GM18909 (cell line): ENCODE results near the gene CCDC15.
A peak's percentile ranks its signal among the peaks of the same experiment; 100 is the strongest.
"Not testable (repeated sequence)": the region's sequence is repeated elsewhere in the genome, so short reads cannot be mapped to it uniquely, and the experiment has no call there.

ENCODE experiments used
- ATAC-seq: cut with Tn5 transposase; IDR thresholded peaks from one replicate; pipeline ENCODE4 v1.9.1; 2021; ENCODE audit warnings: mild to moderate bottlenecking; ENCODE audit not compliant: unreplicated experiment, poor library complexity

Gene CCDC15

DNA sequence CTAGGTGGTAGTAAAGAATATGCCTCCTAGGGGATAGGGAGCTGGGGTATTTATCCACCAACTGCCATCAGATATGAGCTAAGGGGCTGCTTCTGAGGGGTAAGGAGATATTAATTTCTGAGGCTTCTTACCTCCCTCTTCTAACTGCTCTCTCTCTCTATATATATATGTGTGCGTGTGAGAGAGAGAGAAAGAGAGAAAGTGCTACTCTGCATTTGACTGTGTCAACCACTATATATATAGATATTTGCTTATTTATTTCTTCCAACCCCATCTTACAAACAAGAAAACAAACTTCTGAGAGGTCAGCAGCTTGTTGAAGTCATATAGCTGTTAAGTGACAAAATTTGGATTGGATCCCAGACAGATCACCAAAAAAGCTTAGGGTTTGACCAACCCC lies 12.3 kb upstream of the CCDC15 start:
- ATAC-seq: no peak

DNA sequence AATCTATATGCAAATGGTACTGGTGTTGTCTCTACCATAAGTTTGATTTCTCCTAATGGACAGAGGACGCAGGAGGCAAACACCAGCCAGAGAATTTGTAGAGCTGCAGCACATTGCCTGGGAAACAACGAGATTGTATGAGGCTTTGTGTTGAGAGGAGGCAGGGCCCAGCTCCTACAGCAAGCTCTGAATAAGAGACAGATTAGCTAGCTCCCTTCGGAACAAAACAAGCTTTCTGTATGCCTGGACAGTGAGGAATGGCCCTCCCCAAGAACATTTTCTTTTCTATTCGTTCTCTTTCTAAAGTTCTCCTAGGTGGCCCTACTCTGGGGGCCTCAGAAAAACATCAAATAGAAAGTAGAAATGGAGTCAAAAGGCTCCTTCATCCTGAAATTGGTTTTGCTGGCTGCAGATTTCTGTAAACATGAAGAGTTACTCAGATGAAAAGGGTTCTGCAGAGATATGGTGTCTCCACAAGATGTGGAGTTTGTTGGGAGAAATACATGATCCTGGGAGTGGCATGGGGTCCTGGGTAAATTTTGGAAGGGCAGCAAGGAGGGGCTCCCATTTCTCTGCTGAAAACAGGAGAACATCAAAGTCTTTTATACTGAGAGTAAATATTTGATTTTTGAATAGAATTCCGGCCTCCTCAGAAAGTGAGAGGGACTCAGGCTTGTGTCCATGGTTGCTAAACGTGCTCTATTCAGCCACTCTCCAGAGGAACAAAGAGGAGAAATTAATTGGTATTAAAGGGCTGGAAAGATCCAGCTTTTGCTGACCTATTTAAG lies 11.3 kb upstream of the CCDC15 start:
- no peak for ATAC-seq

DNA sequence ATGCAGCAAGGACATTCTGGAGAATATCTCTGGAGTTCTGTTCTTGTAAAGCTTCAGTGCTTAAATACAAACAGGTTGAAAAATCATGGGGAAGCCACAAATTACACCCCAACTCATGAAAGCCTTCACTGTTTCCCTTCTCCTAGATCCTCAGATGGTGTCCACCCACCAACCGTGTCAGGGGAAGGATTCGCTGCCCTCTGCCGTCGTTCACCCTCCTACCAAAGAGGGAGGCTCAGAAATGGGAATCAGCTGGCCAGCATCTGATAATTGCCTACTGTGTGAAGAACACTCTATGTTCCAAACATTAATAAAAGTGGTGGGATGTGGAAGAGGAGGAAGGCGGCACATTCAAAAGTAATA lies 10.8 kb upstream of the CCDC15 start:
- no peak for ATAC-seq

DNA sequence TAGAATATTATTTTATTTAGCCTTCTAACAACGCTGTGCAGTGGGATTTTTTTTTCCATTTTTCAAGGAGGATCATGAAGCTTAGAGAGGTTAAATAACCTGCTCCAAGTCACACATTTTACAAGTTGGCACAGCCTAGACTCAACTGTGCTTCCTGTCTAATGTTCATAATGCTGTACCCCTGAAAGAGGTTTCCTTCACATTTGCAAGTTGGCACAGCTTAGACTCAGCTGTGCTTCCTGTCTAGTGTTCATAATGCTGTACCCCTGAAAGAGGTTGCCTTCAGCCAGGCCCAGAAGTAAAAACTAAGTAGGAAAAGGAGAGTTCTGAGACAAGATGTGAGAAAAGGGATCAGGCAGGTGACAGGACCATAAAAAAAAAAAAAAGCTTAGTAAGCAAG lies 10.3 kb upstream of the CCDC15 start:
- ATAC-seq: no peak

DNA sequence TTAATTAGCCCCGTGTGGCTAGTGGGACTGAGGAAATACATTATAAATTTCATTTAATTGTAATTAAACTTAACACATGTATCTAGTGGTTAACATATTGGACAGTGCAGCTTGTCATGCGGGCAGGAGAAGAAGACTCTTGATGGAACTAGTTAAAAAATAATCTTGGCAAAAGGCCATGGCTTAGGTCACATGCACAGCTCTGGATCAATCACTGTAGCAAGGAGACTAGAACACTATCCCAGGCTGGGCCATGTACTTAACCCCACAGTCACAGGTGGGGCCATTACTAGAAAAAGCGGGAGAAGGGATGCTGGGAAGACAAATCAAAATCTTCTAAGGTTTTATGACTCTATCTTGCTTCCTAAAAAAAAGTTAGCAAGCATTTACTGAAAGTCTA lies 9.4 kb upstream of the CCDC15 start:
- no peak for ATAC-seq

DNA sequence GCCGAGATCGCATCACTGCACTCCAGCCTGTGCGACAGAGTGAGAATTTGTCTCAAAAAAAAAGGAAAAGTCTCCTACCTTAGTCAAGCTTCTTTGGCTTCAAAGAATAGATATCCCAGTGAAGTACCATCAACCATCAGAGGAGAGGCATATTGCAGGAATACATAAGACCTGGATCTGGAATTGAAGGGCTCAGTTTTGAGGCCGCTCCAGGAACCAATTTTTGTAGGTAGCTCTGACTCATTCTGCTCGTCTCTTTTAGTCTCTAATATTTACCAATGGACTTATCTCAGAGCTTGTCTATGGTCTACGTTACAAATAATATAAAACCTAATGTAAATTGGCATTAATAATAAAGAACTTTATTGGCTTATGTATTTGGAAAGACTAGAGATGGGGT lies 8.2 kb upstream of the CCDC15 start:
- no peak for ATAC-seq

DNA sequence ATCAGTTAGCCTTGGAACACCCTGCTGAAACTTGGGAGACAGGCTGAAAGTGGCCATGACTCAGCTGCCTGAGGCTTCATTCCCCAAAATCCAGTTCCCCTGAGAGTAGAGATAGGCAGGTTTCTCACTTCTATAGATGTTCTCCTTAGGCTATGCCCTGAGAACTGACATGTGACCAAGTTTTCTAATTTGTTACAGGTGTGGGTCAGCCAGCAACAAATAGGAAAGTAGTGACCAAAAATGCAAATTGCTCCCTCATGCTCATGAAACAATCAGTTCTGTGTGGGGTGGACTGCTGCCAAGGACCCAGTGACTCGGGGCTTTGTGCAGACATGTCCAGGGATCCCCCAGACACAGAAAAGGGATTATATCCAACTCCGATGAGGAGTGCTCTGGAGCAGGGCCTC lies 7.3 kb upstream of the CCDC15 start:
- no peak for ATAC-seq

DNA sequence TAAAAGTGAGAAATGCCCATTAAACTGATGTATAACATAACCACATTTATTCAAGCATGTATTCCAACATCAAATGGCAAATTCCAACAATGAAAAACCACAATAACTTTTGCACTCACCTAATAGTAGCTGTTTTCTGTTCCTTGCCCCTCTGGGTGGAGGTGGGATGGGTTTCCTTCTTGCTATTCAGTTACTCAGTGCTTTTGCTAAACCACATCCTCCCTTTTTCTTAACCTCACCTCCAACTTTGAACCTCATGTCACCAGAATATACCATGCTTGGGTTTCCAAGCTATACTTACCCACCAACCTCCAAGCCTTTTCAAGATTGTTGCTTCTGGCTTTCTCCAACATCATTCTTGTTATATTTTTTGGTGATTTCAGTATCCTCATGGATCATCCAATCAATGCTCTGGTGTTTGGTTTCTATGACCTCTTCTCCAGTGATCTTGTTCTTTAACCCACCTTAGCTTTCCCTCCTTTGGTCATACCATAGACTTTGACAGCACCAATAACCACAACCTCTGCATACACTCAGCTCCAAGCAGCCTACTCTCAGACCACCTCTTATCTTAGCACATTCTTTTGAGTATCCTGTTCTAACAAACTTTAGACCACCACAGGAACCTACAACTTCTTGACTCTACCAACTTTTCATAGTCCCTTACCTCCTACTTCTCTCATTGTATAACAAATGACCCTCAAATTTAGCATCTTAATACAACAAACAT lies 3.2 kb upstream of the CCDC15 start:
- ATAC-seq: no peak

DNA sequence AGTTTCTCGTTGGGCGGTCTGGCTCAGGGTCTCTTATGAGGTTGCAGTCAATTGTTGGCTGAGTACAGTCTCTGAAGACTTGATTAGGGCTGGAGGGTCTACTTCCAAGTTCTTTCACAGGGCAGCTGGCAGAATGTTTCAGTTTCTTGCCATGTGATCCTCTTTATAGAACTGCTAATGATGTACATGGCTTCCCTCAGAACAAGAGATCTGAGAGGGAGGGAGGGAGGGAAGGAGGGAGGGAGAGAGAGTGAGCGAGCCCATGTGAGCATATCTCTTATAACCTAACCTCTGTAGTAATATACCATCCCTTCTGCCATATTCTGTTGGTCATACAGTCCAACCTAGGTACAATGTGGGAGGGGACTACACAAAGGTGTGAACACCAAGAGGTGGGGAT lies 2.7 kb upstream of the CCDC15 start:
- ATAC-seq: no peak

DNA sequence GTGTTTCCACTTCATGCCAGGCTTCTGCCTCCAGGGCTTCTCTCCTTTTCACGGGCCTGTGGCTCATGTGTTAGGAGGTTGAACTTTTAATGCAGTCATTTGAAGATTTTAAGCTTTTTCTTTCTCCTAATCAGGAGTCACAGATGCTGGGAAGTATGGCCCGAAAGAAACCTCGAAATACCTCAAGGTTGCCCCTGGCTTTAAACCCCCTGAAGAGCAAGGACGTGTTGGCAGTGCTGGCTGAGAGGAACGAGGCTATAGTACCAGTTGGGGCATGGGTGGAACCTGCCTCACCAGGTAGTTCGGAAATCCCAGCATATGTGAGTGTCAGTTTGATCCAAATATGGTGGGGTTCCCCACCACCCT lies 571 bp downstream of the CCDC15 start:
- ATAC-seq: no peak

DNA sequence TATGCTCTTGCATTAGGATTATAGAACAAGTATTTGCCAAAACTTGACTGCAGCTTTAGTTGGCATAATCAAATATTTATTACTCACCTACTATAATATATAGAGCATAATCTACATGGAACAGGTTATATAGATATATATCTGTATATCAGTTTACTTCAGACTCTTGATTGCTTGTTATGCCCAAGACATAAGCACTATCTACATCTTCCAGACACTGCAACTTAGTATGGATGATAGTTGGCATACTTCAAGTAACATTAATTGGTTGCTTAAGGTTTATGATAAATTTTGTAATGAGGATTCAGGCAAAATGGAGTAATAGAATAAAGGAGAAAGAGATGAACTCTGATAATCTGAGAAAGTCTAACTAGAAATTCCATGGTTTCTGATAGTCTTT lies 1.0 kb downstream of the CCDC15 start:
- ATAC-seq: no peak

DNA sequence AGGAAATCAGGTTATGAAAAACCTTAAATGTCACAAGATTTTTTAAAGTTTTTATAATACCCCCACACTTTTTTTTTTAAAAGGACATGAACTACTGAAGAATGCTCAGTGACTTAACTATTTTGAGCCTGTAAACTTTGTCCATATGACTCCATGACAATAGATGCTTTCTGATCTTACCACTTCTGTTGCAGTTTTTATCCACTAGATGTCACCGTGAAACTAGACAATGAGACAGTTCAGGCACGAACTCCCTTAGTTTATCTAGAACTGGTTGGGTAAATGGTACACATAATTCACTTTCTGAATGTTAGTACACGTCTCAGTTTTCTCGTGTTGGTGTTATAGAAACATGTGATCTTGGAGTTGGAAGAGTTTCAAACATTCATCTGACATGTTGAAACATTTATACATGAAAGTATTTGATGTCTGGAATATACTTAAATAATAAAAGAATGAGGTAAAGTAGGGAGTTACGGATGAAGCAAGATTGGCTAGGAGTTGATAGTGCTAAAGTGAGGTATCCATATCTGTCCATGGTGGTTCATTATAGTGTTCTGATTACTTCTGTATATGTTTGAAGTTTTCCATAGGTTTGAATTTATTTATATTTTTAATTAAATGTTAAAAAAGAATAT lies 8.1 kb downstream of the CCDC15 start:
- ATAC-seq: peak; percentile 87

DNA sequence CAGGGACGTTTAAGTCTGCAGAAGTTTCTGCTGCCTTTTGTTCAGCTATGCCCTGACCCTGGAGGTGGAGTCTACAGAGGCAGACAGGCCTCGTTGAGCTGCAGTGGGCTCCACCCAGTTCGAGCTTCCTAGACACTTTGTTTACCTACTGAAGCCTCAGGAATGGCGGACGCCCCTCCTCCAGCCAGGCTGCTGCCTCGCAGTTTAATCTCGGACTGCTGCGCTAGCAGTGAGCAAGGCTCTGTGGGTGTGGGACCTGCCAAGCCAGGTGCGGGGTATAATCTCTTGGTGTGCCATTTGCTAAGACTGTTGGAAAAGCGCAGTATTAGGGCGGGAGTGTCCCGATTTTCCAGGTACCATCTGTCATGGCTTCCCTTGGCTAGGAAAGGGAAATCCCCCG lies 14.2 kb downstream of the CCDC15 start:
- not testable (repeated sequence) for ATAC-seq

DNA sequence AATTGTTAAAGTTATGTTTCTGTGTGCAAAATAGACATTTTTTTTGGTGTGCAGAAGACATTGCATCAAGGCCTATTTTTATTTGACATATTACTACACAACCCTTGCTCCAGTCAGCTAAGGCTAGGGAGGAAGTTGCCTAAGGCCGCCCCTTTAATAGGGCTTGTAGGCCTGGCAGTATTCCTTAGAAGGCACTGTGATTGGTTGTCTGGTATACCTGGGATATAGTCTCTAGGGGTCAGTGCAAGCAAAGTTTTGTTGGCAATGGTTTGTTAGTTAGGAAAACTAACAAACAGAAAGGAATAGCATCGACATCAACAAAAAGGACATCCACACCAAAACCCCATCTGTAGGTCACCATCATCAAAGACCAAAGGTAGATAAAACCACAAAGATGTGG lies 16.9 kb downstream of the CCDC15 start:
- ATAC-seq: no peak

DNA sequence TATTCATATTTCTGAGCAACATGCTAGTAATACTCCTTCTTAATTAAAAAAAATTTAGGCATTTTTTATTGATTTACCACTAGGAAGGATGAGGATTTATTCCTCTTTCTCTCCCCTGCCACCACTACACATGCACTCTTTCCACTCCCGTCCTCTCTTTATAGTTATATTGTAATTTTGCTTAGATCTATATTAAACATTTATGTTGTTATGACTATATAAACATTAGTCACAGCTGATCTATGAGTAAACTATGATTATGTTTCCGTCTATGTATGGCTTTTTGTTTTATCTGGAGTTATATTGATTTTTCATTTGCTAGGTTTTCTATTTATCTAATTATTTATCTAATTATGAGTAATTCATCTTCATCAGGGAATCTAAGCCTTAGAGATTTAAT lies 17.8 kb downstream of the CCDC15 start:
- ATAC-seq: no peak

DNA sequence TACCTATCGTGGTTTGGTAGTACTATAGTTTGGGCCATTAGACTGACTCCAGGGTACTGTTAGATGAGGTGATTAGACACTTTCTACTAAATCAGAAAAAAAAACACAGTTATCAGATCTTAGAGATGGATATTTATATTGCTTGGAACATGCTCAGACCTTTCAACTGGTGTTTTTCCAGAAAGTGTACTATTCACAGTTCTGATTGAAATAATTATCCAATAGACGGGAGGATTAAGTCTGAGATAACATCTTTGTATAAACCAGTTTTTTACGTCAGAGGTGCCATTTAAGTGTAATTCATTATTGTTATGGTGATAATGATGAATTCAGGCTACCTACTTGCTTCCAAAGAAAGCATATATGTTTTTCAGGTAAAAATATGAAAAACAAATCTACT lies 22.5 kb downstream of the CCDC15 start:
- no peak for ATAC-seq

DNA sequence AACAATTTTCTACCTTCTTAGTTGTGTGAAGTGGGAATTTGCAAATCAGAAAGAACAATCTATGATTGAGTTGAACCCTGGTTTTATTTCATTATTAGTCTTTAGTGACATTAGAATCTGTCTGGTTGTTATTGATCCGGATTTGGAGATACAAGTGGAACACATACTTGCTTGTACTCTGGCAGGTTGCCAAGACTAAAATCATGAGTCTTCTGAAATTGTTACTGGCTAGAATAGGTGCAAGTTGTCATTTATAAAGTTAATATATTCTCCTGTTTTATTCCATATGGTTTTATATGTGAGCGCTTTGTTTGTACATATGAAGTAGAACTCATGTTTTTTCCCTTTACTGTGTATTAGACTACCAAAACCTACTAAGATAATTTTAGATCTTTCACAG lies 23.0 kb downstream of the CCDC15 start:
- ATAC-seq: no peak

DNA sequence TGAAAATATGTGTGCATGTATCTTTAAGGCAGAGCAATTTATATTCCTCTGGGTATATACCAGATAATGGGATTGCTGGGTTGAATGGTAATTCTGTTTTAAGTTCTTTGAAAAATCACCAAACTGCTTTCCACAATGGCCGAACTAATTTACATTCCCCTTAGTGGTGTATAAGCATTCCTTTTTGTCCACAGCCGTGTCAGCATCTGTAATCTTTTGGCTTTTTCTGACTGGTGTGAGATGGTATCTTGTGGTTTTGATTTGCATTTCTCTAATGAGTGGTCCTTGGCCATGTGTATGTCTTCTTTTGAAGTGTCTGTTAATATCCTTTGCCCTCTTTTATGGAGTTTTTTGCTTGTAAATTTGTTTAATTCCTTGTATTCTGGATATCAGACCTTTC lies 24.3 kb downstream of the CCDC15 start:
- no peak for ATAC-seq

DNA sequence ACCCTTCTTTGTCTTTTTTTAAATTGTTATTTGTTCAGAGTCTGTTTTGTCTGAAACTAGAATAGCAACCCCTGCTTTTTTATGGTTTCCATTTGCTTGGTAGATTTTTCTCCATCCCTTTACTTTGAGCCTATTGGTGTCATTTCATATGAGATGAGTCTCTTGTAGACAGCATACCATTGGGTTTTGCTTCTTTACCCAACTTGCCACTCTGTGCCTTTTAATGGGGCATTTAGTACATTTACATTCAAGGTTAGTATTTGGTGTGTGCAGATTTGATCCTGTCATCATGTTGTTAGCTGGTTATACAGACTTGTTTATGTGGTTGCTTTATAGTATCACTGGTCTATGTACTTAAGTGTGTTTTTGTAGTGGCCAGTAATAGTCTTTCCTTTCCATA lies 28.0 kb downstream of the CCDC15 start:
- ATAC-seq: no peak

DNA sequence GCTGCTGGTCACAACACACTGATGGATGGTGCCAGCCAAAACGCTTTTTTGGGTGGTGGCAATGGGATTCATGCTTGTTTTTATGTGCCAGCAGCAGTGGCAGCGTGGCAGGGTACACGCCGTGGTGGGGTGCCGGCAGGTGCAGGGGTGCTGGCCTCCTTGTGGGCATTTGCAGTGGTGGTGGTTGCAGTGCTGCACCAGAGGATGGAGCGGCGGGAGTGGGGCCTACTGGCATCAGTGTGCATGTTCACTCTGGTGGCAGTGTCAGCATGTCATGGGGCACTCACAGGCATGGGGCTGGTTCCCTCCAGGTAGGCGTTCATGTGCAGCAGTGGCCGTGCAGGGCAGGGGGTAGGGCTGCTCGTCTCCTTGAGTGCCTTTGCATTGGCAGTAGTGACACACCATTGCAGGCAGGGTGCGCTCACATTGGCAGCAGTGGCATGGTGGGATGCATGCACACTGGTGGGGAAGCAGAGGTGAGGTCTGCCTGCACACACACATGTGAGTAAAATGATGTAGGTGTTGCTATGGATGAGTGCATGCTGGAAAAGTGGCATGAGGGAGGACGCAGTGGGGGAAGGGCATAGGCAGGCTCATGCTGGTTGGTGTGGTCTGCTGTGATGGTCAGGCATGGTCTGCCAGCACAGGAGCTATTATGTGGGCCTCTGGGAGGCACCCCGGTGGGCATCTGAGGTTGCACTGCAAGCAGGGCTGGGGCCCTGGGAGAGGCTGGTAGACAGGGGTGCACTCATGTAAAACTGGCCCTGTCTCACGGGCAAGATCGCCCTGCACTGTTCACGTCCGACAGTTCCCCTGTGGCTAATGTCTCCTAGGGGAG lies 29.9 kb downstream of the CCDC15 start:
- ATAC-seq: no peak

DNA sequence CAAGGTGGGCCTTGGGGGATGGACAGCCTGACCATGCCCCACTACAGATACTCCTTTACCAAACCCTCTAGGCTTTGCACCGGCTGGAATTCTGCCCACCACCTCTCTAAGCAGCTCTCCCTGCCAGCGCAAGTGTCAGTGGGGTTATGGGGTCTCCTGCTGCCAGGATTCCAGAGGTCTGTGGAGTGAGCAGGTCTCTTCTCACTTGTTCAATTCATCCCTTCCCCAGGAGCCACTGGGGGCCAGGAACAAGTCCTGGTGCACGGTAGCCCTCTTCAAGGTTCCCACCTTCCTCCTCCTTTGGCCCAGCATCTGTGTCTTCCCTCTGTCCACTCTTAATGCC lies 30.5 kb downstream of the CCDC15 start:
- ATAC-seq: no peak
